ENCODE data around the gene EMSY.

DNA sequence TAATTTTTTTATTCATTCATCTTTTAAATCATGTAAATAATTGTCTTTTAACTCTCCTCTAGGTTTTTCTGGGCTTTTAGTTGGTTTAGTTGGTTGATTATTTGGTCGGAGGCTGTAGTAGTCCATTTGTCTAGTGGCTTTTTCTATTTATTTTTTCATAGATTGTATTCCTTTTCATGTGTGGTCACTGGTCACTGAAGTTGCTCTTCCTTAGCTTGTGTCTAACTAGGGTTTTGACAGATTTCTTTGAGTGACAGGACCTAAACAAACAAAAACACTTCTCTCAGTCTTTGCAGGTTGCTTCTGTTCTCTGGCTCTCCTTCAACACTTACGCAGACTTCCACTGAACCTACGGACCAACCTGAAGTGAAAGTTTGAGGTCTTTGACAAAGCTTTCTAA lies 112.6 kb downstream of the EMSY start:
- TF ChIP-seq, protein P1, sequence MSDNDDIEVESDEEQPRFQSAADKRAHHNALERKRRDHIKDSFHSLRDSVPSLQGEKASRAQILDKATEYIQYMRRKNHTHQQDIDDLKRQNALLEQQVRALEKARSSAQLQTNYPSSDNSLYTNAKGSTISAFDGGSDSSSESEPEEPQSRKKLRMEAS (IDR thresholded peaks at IDR 0.05; ENCODE audit: insufficient read depth, insufficient read length), result no peak
- no peak for TF ChIP-seq EZH2 (IDR thresholded peaks at IDR 0.05; ENCODE audit: borderline replicate concordance, low read depth, low read length, severe bottlenecking)
- TF ChIP-seq, protein P2, sequence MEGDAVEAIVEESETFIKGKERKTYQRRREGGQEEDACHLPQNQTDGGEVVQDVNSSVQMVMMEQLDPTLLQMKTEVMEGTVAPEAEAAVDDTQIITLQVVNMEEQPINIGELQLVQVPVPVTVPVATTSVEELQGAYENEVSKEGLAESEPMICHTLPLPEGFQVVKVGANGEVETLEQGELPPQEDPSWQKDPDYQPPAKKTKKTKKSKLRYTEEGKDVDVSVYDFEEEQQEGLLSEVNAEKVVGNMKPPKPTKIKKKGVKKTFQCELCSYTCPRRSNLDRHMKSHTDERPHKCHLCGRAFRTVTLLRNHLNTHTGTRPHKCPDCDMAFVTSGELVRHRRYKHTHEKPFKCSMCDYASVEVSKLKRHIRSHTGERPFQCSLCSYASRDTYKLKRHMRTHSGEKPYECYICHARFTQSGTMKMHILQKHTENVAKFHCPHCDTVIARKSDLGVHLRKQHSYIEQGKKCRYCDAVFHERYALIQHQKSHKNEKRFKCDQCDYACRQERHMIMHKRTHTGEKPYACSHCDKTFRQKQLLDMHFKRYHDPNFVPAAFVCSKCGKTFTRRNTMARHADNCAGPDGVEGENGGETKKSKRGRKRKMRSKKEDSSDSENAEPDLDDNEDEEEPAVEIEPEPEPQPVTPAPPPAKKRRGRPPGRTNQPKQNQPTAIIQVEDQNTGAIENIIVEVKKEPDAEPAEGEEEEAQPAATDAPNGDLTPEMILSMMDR (IDR thresholded peaks at IDR 0.05; ENCODE audit: extremely low read depth in 1 of 2, insufficient read depth in 1 of 2, low read depth in 1 of 2, low read length in 2 of 2), result no peak
- no peak for TF ChIP-seq POLR2A (IDR thresholded peaks at IDR 0.05; ENCODE audit: low read depth, low read length)

Data from endothelial cell of umbilical vein (primary cell).